GM21529 (cell line): Measurements from ENCODE around the gene SNX15.

Experiments used
- ATAC-seq: cut with Tn5 transposase; IDR thresholded peaks from one replicate; pipeline ENCODE4 v1.9.1; 2021; ENCODE audit not compliant: unreplicated experiment

Gene SNX15

GRCh38 chr11:65055538-65055937 is 28.3 kb downstream of the SNX15 start:
- ATAC-seq: no peak

GRCh38 chr11:65056999-65057398 is 29.8 kb downstream of the SNX15 start:
- no peak for ATAC-seq

GRCh38 chr11:65057526-65057925 is 30.3 kb downstream of the SNX15 start:
- no peak for ATAC-seq

GRCh38 chr11:65058012-65058411 is 30.8 kb downstream of the SNX15 start:
- no peak for ATAC-seq

- no peak for ATAC-seq
Measured at GRCh38 chr11:65058419-65059054, 31.3 kb downstream of the SNX15 start, which contains the start of gene NAALADL1. NAALADL1 (minus strand) TSS chr11:65058553; CDS start chr11:65058521, 32 bp downstream.

- ATAC-seq: no peak
Measured at GRCh38 chr11:65059523-65059922, 32.3 kb downstream of the SNX15 start.

- no peak for ATAC-seq
Measured at GRCh38 chr11:65059959-65060824, 33.0 kb downstream of the SNX15 start.

GRCh38 chr11:65060913-65061408 is 33.7 kb downstream of the SNX15 start:
- ATAC-seq: no peak

- ATAC-seq: no peak
Measured at GRCh38 chr11:65063532-65063931, 36.3 kb downstream of the SNX15 start.

- ATAC-seq: no peak
Measured at GRCh38 chr11:65064847-65065240, 37.6 kb downstream of the SNX15 start.

- ATAC-seq: no peak
Measured at GRCh38 chr11:65065851-65066250, 38.6 kb downstream of the SNX15 start.

GRCh38 chr11:65066315-65066714 is 39.1 kb downstream of the SNX15 start:
- ATAC-seq: no peak

- ATAC-seq: no peak
Measured at GRCh38 chr11:65066805-65067291, 39.6 kb downstream of the SNX15 start.

GRCh38 chr11:65067446-65067845 is 40.2 kb downstream of the SNX15 start:
- ATAC-seq: no peak

- ATAC-seq: no peak
Measured at GRCh38 chr11:65069217-65069616, 42.0 kb downstream of the SNX15 start.

GRCh38 chr11:65071907-65072630 is 44.8 kb downstream of the SNX15 start:
- no peak for ATAC-seq

- ATAC-seq: no peak
Measured at GRCh38 chr11:65072631-65072966, 45.4 kb downstream of the SNX15 start.

- no peak for ATAC-seq
Measured at GRCh38 chr11:65077451-65077850, 50.2 kb downstream of the SNX15 start.

GRCh38 chr11:65078151-65078550 is 50.9 kb downstream of the SNX15 start:
- peak; percentile 42 for ATAC-seq

- ATAC-seq: no peak
Measured at GRCh38 chr11:65078786-65079342, 51.6 kb downstream of the SNX15 start.
